HG03103 (cell line): ENCODE results near the gene CGREF1.
"Not testable (repeated sequence)": the region's sequence is repeated elsewhere in the genome, so short reads cannot be mapped to it uniquely, and the experiment has no call there.

Source experiments
- ATAC-seq: cut with Tn5 transposase; IDR thresholded peaks from one replicate; pipeline ENCODE4 v1.9.1; 2021; ENCODE audit warnings: low read depth; ENCODE audit not compliant: unreplicated experiment

Gene CGREF1

GRCh38 chr2:27077231-27077630, 41.7 kb downstream of the CGREF1 start:
- ATAC-seq: no peak

GRCh38 chr2:27076323-27076722, 42.6 kb downstream of the CGREF1 start:
- ATAC-seq: no peak

GRCh38 chr2:27075566-27075871, 43.4 kb downstream of the CGREF1 start:
- ATAC-seq: not testable (repeated sequence)

GRCh38 chr2:27074738-27075565, 44.0 kb downstream of the CGREF1 start:
- no peak for ATAC-seq

GRCh38 chr2:27073782-27074181, 45.1 kb downstream of the CGREF1 start:
- ATAC-seq: no peak

- ATAC-seq: no peak
Observed at GRCh38 chr2:27072920-27073319, 46.0 kb downstream of the CGREF1 start.

GRCh38 chr2:27071990-27072830, 46.7 kb downstream of the CGREF1 start:
- no peak for ATAC-seq

GRCh38 chr2:27071277-27071989, 47.5 kb downstream of the CGREF1 start, which contains the start of gene OST4:
Gene OST4 (minus strand): TSS chr2:27071654.
- ATAC-seq: peak; percentile 83

- ATAC-seq: no peak
Observed at GRCh38 chr2:27070653-27071276, 48.2 kb downstream of the CGREF1 start.

GRCh38 chr2:27069961-27070618, 48.8 kb downstream of the CGREF1 start:
- ATAC-seq: no peak

GRCh38 chr2:27069436-27069835, 49.5 kb downstream of the CGREF1 start:
- no peak for ATAC-seq

- ATAC-seq: no peak
Observed at GRCh38 chr2:27067385-27067784, 51.5 kb downstream of the CGREF1 start.

- no peak for ATAC-seq
Observed at GRCh38 chr2:27065128-27065527, 53.8 kb downstream of the CGREF1 start.

GRCh38 chr2:27060323-27060722, 58.6 kb downstream of the CGREF1 start:
- ATAC-seq: no peak

GRCh38 chr2:27059141-27059820, 59.6 kb downstream of the CGREF1 start:
- ATAC-seq: no peak

- no peak for ATAC-seq
Observed at GRCh38 chr2:27058210-27058609, 60.7 kb downstream of the CGREF1 start.

GRCh38 chr2:27057184-27057583, 61.7 kb downstream of the CGREF1 start:
- ATAC-seq: no peak

GRCh38 chr2:27054721-27055120, 64.2 kb downstream of the CGREF1 start:
- no peak for ATAC-seq

- ATAC-seq: no peak
Observed at GRCh38 chr2:27053776-27054175, 65.2 kb downstream of the CGREF1 start.

GRCh38 chr2:27053321-27053720, 65.6 kb downstream of the CGREF1 start:
- ATAC-seq: no peak
